Activated CD8-positive, alpha-beta memory T cell treated with anti-CD3 and anti-CD28 coated beads for 48 hours (primary cell): ENCODE data around the gene TUBB4B.

Experiments
- DNase-seq, 3 experiments: peaks; one replicate each; pipeline ENCODE4 v3.0.0-alpha.2; 2020; ENCODE audit warnings: low read depth in 2 of 3, low spot score in 2 of 3

TUBB4B gene

GRCh38 chr9:137270929-137271695 is 30.0 kb downstream of the TUBB4B start:
- no peak for DNase-seq

DNA sequence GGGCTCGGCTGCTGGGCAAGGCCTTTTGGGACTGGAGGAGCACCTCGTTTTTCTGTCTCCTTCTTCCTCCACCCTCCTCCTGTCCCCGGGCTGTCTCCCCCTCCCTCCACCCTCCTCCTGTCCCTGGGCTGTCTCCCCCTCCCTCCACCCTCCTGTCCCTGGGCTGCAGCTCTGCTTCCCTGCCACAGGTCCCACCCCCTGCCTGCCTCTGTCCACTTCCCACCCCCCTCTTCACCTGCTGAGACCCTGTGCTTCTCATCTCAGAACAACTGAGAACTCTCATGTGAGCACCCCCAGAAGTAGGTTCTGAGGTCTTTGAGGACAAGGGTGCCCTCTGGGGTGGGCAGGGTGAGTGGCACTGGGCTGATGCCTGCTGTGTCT is 30.6 kb downstream of the TUBB4B start:
- no peak for DNase-seq

DNA sequence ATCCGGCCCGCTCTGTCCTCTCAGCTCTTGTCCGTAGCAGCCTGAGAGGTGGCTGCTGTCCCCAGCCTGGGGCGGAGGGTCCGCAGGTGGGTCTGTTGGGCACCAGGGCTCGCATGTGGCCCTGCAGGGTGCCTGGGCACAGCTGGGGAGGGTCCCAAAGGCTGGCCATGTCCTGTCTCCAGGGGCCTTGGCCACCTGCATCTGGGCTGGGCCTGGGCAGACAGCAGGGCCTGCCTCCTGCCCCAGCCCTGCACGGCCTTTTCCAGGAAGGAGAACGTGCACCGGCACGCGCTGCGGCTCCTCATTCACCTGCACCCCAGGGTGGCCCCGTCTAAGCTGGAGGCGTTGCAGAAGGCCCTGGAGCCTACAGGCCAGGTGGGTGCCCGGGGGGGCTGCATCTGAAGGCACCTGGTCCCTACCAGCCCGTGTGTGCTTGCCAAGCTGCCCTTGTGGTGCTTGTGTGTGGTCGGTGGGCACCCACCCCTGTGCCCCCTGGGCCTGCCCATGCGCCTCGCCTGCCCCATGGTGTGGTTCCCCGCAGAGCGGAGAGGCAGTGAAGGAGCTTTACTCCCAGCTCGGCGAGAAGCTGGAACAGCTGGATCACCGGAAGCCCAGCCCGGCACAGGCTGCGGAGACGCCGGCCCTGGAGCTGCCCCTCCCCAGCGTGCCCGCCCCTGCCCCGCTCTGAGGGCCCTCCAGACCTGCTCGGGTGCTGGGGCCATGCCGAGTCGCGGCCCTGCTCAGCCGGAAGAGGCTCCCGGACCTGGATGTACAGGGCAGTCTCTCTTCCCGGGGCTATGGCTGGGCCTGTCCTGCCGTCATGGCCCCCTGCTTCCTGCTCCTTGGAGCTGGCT is 31.4 kb downstream of the TUBB4B start:
- DNase-seq: no peak

DNA sequence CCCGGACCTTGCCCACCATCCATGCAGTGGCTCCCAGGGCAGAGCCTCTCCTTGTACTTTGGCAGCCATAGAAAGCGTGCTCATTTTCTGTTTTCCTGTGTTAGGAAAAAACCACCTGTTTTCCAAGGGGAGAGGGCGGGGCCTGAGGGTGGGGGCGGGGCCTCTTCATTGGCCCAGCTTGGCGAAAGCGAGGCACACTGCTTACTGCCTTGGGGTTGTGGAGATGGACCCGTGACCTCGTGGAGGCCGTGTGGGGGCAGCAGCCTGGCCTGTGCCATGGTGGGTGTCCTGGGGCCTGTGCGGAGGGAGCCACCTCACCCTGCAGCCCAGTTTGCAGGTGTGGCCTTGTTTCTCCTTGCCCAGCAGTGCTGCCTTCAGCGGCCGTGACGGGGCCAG is 32.0 kb downstream of the TUBB4B start:
- no peak for DNase-seq

- no peak for DNase-seq
Observed at GRCh38 chr9:137273611-137274320, 32.7 kb downstream of the TUBB4B start.

DNA sequence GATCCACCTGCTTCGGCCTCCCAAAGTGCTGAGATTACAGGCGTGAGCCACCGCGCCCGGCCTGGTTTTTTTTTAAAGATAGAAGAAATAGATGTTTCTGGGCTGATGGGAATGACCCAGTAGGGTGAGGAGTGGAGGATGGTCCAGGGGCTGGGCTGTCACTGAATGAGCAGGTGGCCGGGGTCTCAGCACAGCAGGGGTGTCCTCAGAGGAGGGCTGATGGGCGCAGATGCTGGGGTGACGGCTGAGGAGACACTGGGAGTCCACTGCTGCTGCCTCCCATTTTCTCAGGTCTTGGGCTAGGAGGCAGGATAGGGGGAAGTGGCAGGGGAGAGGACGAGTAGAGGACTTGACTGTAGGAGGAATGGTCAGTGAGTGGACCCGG is 34.1 kb downstream of the TUBB4B start:
- DNase-seq: no peak

GRCh38 chr9:137275588-137276472 is 34.7 kb downstream of the TUBB4B start:
- DNase-seq: no peak

DNA sequence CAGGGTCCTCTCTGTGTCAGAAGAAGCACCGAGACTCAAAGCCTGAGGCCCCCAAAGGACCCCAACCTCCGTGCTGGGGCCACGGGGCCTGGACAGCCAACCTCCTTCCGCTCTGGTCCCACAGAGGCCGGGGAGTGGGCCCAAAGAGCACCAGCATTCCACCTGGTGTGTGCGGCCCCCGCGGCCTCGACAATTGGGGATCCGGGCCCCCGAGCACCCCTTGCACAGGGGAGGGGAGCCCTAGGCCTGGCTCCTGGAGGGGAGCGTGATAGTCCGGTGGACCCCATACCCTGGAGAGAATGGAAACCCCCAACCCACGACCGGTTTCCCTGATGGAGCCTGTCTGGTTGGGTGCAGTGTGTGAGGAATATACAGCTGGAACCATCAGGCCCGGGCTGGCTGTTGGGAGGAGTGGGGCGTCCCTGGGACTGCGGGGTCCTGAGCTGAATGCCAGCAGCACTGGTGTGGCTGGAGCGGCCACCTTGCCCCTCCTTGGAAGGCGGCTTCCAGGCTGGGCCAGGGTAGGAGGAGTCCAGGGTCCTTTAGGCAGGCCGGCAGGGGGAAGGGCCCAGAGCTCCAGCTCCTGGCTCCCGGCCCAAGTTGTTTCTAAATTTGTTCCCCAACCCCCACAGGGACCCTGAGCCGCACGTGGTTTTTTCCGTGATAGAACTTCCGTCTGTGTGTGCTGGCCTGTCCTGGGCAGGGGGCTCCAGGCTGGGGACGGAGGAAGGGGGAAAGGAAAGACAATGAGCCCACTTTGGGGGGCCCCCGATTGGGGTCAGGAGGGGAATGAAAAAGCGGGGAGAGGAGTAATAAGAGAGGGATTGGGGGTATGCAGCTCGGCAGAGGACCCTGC is 35.6 kb downstream of the TUBB4B start:
- DNase-seq: no peak

DNA sequence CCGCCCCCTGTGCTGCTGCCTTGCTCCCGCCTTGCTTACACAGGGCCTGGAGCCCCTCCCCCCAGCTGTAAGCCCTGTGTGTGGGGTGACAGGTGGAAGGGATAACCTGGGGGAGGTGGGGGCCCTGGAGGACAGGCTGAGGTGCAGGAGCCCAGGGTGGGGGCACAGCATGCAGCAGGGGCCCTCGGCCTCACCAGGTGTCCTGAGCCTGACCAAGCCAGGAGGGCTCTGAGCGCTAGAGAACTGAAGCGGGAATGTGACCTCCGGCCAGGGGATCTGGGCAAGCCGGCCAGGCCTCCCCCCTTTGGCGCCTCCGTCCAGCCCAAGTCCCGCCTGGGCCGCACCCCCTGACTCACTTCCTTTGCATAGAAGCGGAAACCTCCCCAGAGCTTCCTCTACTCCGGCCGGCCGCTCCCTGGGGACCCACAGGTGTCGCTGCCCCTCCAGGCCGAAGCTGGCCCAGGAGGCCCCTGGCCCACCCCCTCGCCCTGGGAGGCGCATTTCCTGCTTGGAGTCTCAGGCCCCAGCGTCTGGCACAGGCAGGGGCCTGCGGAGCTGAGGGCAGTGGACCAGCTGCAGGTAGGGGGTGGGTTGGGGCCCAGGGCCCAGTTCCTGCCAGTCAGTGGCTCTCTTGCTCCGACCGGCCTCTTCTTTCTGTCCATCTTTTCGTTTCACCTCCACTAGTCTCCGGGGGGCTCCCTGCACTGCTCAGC is 36.4 kb downstream of the TUBB4B start, which contains the start of gene TOR4A:
TOR4A (plus strand) TSS at position 398 of the 713 bp plus-strand sequence. CDS start 964 bp downstream, outside the sequence.
- no peak for DNase-seq

GRCh38 chr9:137278061-137278701 is 37.1 kb downstream of the TUBB4B start:
- DNase-seq: no peak

GRCh38 chr9:137278721-137279711 is 37.9 kb downstream of the TUBB4B start:
- no peak for DNase-seq

DNA sequence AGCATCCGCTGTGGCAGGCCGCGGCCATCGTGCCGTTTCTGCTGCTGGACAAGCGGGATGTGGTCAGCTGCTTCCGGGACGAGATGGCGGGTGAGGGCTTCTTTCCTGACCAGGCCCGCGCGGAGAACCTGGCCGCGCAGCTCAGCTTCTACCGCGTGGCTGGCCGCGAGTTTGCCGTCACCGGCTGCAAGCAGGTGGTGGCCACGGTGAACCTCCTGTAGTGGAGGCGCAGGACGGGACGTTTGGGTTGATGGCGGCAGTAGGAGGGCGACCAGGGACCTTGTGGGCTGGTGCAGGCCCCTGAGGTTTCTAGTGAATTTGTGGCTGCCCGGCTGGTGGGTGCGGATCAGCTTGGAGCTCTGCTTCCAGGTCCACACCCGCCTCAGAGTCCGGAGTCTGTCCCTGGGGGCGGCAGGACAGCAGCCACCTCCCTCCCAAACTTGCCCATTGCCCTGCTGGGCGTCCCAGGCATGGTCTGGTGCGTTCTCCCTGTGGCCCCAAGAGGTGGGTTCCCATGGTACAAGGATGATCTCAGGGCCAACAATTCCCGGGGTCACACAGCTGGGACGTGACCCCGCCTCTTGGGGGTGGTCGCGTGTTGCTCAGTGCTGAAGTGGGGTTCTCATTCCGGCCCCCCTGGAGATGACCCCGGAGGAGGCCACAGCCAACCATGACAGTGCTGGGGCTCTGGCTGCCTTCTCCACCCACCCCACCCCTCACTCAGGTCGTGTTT is 38.8 kb downstream of the TUBB4B start:
- DNase-seq: no peak

GRCh38 chr9:137280474-137281344 is 39.6 kb downstream of the TUBB4B start:
- no peak for DNase-seq

GRCh38 chr9:137281345-137282116 is 40.4 kb downstream of the TUBB4B start:
- no peak for DNase-seq

DNA sequence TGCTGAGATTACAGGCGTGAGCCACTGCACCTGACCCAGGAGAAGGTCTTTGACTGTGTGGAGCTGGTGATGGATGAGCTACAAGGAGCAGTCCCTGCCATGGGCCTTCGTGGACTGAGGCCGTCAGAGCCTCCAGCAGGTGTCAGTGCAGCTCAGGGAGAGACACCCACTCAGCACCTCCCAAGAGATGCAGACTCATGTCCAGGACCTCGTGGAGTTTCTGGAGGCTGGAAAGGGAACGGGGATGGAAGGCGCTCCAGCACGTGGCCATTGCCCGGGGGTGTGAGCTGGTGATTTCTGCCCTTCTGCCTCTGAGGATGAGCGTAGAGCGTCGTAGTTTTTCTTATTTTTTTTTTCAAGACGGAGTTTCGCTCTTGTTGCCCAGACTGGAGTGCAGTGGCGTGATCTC is 45.9 kb downstream of the TUBB4B start:
- no peak for DNase-seq
